IMR-90 (cell line): ENCODE measurements around the gene RDH16. TPM values are rescaled to one million over a fixed set of nuclear protein-coding genes. Genes with fewer than 3 reads are reported as not detected.

Experiments
- ATAC-seq: fragments of 200-7000 bp; cut with Tn5 transposase; 2 replicates; pipeline ENCODE4 v1.9.1; 2020; ENCODE audit warnings: low read depth, mild to moderate bottlenecking, moderate library complexity
- BruUV-seq: library from RNA; stranded (reverse); fragments of 400-500 nt; replicated peaks from 2 replicates; lab custom pipeline; 2021; lab: Mats Ljungman, UMichigan
- CTCF ChIA-PET: fragments of 300-600 bp; formaldehyde crosslinking; extraction: SDS; loops from one replicate; lab custom pipeline; 2021; ENCODE audit warnings: antibody characterized with exemption; lab: Yijun Ruan, JAX
- POLR2A ChIA-PET: fragments of 300-600 bp; sonication (Branson Sonifier 250); formaldehyde crosslinking; loops from one replicate; lab custom pipeline; 2022; ENCODE audit warnings: antibody characterized with exemption; ENCODE audit not compliant: unreplicated experiment; lab: Charles Lee
- DNase-seq: peaks from one replicate; pipeline ENCODE4 v3.0.0; 2013
- H2AFZ ChIP-seq: replicated peaks from 2 replicates; pipeline ENCODE3; 2013; ENCODE audit warnings: low read length, mild to moderate bottlenecking; ENCODE audit not compliant: poor library complexity
- H2AK5ac ChIP-seq: 2 replicates; pipeline ENCODE4 v1.6.1; 2013; ENCODE audit warnings: low read depth, low read length, inconsistent platforms
- H2AK9ac ChIP-seq: replicated peaks from 2 replicates; pipeline ENCODE3; 2013; ENCODE audit warnings: mild to moderate bottlenecking, low read depth, low read length, moderate library complexity; ENCODE audit not compliant: poor library complexity
- H2BK120ac ChIP-seq: 2 replicates; pipeline ENCODE4 v1.6.1; 2013; ENCODE audit warnings: low read depth, low read length, inconsistent platforms
- H2BK15ac ChIP-seq: 3 replicates; pipeline ENCODE4 v1.6.1; 2013; ENCODE audit warnings: low read depth, low read length, inconsistent platforms
- H2BK20ac ChIP-seq: 2 replicates; pipeline ENCODE4 v1.6.1; 2013; ENCODE audit warnings: low read depth, mild to moderate bottlenecking, inconsistent platforms, low read length, moderate library complexity
- H2BK5ac ChIP-seq: 2 replicates; pipeline ENCODE4 v1.6.1; 2013; ENCODE audit warnings: mild to moderate bottlenecking, low read depth, low read length, inconsistent platforms; ENCODE audit not compliant: poor library complexity, severe bottlenecking
- H3K14ac ChIP-seq: replicated peaks from 2 replicates; pipeline ENCODE4 v1.6.1; 2013; ENCODE audit warnings: low read depth, low read length, inconsistent platforms
- H3K18ac ChIP-seq: 2 replicates; pipeline ENCODE4 v1.6.1; 2013; ENCODE audit warnings: low read depth, low read length, control low read depth
- H3K23ac ChIP-seq: 2 replicates; pipeline ENCODE4 v1.6.1; 2013; ENCODE audit warnings: low read depth, low read length, inconsistent platforms
- H3K27ac ChIP-seq: 2 replicates; pipeline ENCODE4 v1.5.1; 2013; ENCODE audit warnings: mild to moderate bottlenecking, control low read depth, low read length; ENCODE audit not compliant: insufficient read depth
- H3K27me3 ChIP-seq: 2 replicates; pipeline ENCODE4 v1.6.1; 2013; ENCODE audit warnings: low read length; ENCODE audit not compliant: control insufficient read depth, insufficient read depth
- H3K36me3 ChIP-seq: 2 replicates; pipeline ENCODE4 v1.6.1; 2013; ENCODE audit warnings: low read length, mixed read lengths; ENCODE audit not compliant: control insufficient read depth, insufficient read depth
- H3K4ac ChIP-seq: 2 replicates; pipeline ENCODE4 v1.6.1; 2013; ENCODE audit warnings: low read depth, low read length, inconsistent platforms
- H3K4me1 ChIP-seq: 2 replicates; pipeline ENCODE4 v1.6.1; 2013; ENCODE audit warnings: low read length, mixed read lengths; ENCODE audit not compliant: control insufficient read depth, insufficient read depth
- H3K4me2 ChIP-seq: 2 replicates; pipeline ENCODE4 v1.6.1; 2013; ENCODE audit warnings: low read depth, mild to moderate bottlenecking, control low read depth, low read length, moderate library complexity
- H3K4me3 ChIP-seq: 2 replicates; pipeline ENCODE4 v1.5.1; 2013; ENCODE audit warnings: low read depth, mild to moderate bottlenecking, control low read depth, low read length, moderate library complexity; ENCODE audit not compliant: insufficient read depth
- H3K56ac ChIP-seq: 2 replicates; pipeline ENCODE4 v1.6.1; 2013; ENCODE audit warnings: low read length, inconsistent platforms; ENCODE audit not compliant: insufficient read depth; ENCODE audit errors: extremely low read depth
- H3K79me1 ChIP-seq, 2 experiments: 2 replicates each; pipeline ENCODE4 v1.6.1; 2013; ENCODE audit warnings: low read length in 2 of 2, inconsistent platforms in 1 of 2, low read depth in 1 of 2
- H3K9ac ChIP-seq: 2 replicates; pipeline ENCODE4 v1.6.1; 2013; ENCODE audit warnings: low read depth, low read length, control low read depth
- H3K9me1 ChIP-seq: 2 replicates; pipeline ENCODE4 v1.6.1; 2013; ENCODE audit warnings: low read length, inconsistent platforms; ENCODE audit not compliant: insufficient read depth
- H3K9me3 ChIP-seq: 2 replicates; pipeline ENCODE4 v1.6.1; 2013; ENCODE audit warnings: low read length; ENCODE audit not compliant: control insufficient read depth, insufficient read depth
- H4K20me1 ChIP-seq: 2 replicates; pipeline ENCODE4 v1.6.1; 2013; ENCODE audit warnings: low read length, inconsistent platforms; ENCODE audit not compliant: insufficient read depth
- H4K5ac ChIP-seq: 2 replicates; pipeline ENCODE4 v1.6.1; 2013; ENCODE audit warnings: mild to moderate bottlenecking, low read depth, low read length, control low read depth
- H4K8ac ChIP-seq, 2 experiments: 2 replicates each; pipeline ENCODE4 v1.6.1; 2013; ENCODE audit warnings: low read depth in 2 of 2, low read length in 2 of 2, control low read depth in 1 of 2, inconsistent platforms in 1 of 2
- H4K91ac ChIP-seq: 2 replicates; pipeline ENCODE4 v1.6.1; 2013; ENCODE audit warnings: low read depth, low read length, inconsistent platforms; ENCODE audit not compliant: insufficient read depth
- BHLHE40 ChIP-seq: fragments of 150-350 bp; IDR thresholded peaks from 2 replicates; pipeline ENCODE4 v1.6.1; 2016; ENCODE audit warnings: mild to moderate bottlenecking, low read depth, low read length
- CEBPB ChIP-seq: IDR thresholded peaks from 2 replicates; pipeline ENCODE4 v1.6.1; 2012; ENCODE audit warnings: low read depth, low read length, improper control_type of control experiment
- CHD1 ChIP-seq: IDR thresholded peaks from 2 replicates; pipeline ENCODE4 v1.6.1; 2012; ENCODE audit warnings: low read depth, low read length, improper control_type of control experiment
- FOS ChIP-seq: fragments of 150-350 bp; IDR thresholded peaks from 2 replicates; pipeline ENCODE4 v1.6.1; 2016; ENCODE audit warnings: low read depth, low read length
- MAFK ChIP-seq: IDR thresholded peaks from 2 replicates; pipeline ENCODE4 v1.6.1; 2012; ENCODE audit warnings: low read depth, low read length, improper control_type of control experiment
- MAZ ChIP-seq: IDR thresholded peaks from 2 replicates; pipeline ENCODE4 v1.6.1; 2012; ENCODE audit warnings: low read depth, mild to moderate bottlenecking, low read length, improper control_type of control experiment, moderate library complexity, borderline replicate concordance
- MXI1 ChIP-seq: IDR thresholded peaks from 2 replicates; pipeline ENCODE4 v1.6.1; 2012; ENCODE audit warnings: low read depth, mild to moderate bottlenecking, low read length, moderate library complexity, borderline replicate concordance
- NFE2L2 ChIP-seq: fragments of 150-350 bp; IDR thresholded peaks from 2 replicates; pipeline ENCODE4 v1.6.1; 2016; ENCODE audit warnings: low read depth, mild to moderate bottlenecking, low read length
- POLR2A ChIP-seq: IDR thresholded peaks from 2 replicates; pipeline ENCODE4 v1.6.1; 2012; ENCODE audit warnings: mild to moderate bottlenecking, low read depth, low read length
- RAD21 ChIP-seq: IDR thresholded peaks from 2 replicates; pipeline ENCODE4 v1.6.1; 2012; ENCODE audit warnings: low read length, improper control_type of control experiment
- RCOR1 ChIP-seq: IDR thresholded peaks from 2 replicates; pipeline ENCODE4 v1.6.1; 2012; ENCODE audit warnings: mild to moderate bottlenecking, low read length, improper control_type of control experiment; ENCODE audit not compliant: insufficient replicate concordance
- RFX5 ChIP-seq: IDR thresholded peaks from 2 replicates; pipeline ENCODE4 v1.8.0; 2012; ENCODE audit warnings: low read depth, mild to moderate bottlenecking, low read length, moderate library complexity
- SMC3 ChIP-seq: fragments of 150-350 bp; IDR thresholded peaks from 2 replicates; pipeline ENCODE4 v1.6.1; 2016; ENCODE audit warnings: low read depth, mild to moderate bottlenecking, antibody characterized with exemption, low read length, moderate library complexity
- USF2 ChIP-seq: fragments of 150-350 bp; IDR thresholded peaks from 2 replicates; pipeline ENCODE4 v1.6.1; 2017; ENCODE audit warnings: mild to moderate bottlenecking, antibody characterized with exemption, low read length, low read depth
- WGBS, 2 experiments: methylation state at CpG; one replicate each; pipeline versions ENCODE4 v1.1.5 to v1.1.7; 2013; ENCODE audit warnings: missing lambda C conversion rate in 2 of 2; ENCODE audit not compliant: insufficient read length in 1 of 2; ENCODE audit errors: extremely low coverage in 2 of 2; 5-methylcytosine and 5-hydroxymethylcytosine counted together
- dilution Hi-C: fragments of 300-500 bp; cut with HindIII; formaldehyde crosslinking; loops from one replicate; pipeline ENCODE4 v1.14.3; 2018; ENCODE audit warnings: low sequenced_read_pairs; ENCODE audit not compliant: unreplicated experiment
- in situ Hi-C: fragments of 300-500 bp; cut with MboI; formaldehyde crosslinking; loops from 3 replicates; pipeline ENCODE4 v1.14.3; 2019; ENCODE audit warnings: low sequenced_read_pairs, inconsistent platforms, mixed read lengths
- intact Hi-C: fragments of 100-400 bp; cut with micrococcal nuclease; formaldehyde crosslinking; loops from 2 replicates; pipeline ENCODE4 v1.10.0; 2022
- polyA plus RNA-seq, 3 experiments: library from polyadenylated mRNA; depleted of rRNA; stranded (reverse); fragments of >200 nt; gene quantifications; 2 replicates each; pipeline ENCODE4 v1.2.3, GENCODE V29; 2012; ENCODE audit warnings: low replicate concordance in 1 of 3
- total RNA-seq: library from RNA; depleted of rRNA; stranded (reverse); fragments of >200 nt; gene quantifications from 2 replicates; pipeline ENCODE4 v1.2.3, GENCODE V29; 2012
- TF ChIP-seq, protein P1 (sequence below): fragments of 150-350 bp; IDR thresholded peaks from 2 replicates; pipeline ENCODE4 v1.6.1; 2016; ENCODE audit warnings: low read depth, mild to moderate bottlenecking, low read length, moderate library complexity, borderline replicate concordance

The RDH16 gene
- total and polyA plus RNA-seq, 2 of the 4 experiments (the other 2 are of a cell fraction), result not detected

DNA sequence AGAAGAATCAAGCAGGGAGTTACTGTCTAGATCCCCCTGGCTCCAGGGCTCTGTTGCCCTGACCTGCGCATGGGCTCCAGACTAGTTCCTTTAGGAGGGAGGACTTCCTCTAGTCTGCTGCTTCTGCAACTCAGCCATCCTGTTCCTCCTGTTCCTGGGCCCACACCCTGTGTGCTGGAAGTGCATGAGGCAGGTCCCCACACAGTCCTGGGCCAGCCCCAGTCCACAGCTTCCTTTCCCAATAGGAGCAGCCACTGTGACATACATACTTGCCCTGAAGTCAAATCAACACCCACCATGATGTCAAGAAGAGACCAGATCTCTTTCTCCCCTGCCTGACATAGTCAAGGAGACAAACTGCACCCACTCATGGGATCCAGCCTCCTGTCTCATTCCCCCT lies 24.5 kb downstream of the RDH16 start:
- Histone ChIP-seq H2AK5ac (no peak overlapping the region), H4K20me1 (no peaks in the 10 kb centered on the region), H2BK5ac (no peak overlapping the region), H4K8ac (no peak overlapping the region), H3K9me3 (no peaks in the 10 kb centered on the region), H2BK20ac (no peak overlapping the region), H3K23ac (no peak overlapping the region), H3K27ac (no peak overlapping the region), H2AFZ (no peak overlapping the region), H2BK120ac (no peak overlapping the region), H2AK9ac (no peak overlapping the region), H3K36me3 (no peaks in the 10 kb centered on the region), H3K9me1 (no peaks in the 10 kb centered on the region; the same call in 1 of the 2 replicates), H2BK15ac (no peak overlapping the region), H3K56ac (no peak overlapping the region), H3K14ac (no peak overlapping the region), H3K4me2 (no peak overlapping the region), H3K79me1 (no peaks in the 10 kb centered on the region), H3K9ac (no peak overlapping the region), H4K91ac (no peak overlapping the region), H4K5ac (no peak overlapping the region), H3K4me1 (no peaks in the 10 kb centered on the region; the same call in 1 of the 2 replicates), H3K27me3 (peaks cover 42% of the 10 kb centered on the region), H3K18ac (no peak overlapping the region), H3K4me3 (no peak overlapping the region), H3K4ac (no peak overlapping the region)
- dilution Hi-C loops, result no loop called here
- intact Hi-C loops, result no loop called here
- no TSS peak for BruUV-seq
- POLR2A ChIA-PET, result no interaction called here
- DNase-seq, result no peak
- no CpG with 5 or more reads among the region's 1 CpG for WGBS, 2 experiments
- in situ Hi-C loops, result no loop called here
- ATAC-seq, result no peak
- TF ChIP-seq CEBPB (no peak), POLR2A (no peak), MAFK (no peak), RFX5 (no peak), SMC3 (no peak), RCOR1 (no peak), CHD1 (no peak), FOS (no peak), NFE2L2 (no peak), MAZ (no peak), BHLHE40 (no peak), MXI1 (no peak), USF2 (no peak), RAD21 (no peak)
- TF ChIP-seq, protein P1, sequence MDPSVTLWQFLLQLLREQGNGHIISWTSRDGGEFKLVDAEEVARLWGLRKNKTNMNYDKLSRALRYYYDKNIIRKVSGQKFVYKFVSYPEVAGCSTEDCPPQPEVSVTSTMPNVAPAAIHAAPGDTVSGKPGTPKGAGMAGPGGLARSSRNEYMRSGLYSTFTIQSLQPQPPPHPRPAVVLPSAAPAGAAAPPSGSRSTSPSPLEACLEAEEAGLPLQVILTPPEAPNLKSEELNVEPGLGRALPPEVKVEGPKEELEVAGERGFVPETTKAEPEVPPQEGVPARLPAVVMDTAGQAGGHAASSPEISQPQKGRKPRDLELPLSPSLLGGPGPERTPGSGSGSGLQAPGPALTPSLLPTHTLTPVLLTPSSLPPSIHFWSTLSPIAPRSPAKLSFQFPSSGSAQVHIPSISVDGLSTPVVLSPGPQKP, result no peak
- CTCF ChIA-PET, result no interaction called here
